K562 (cell line): ENCODE results near the gene NXN. TPM values are rescaled to one million over a fixed set of nuclear protein-coding genes. Genes with fewer than 3 reads are reported as not detected.

Experiments
- RFX1 ChIP-seq: fragments of 450-650 bp; IDR thresholded peaks from 2 replicates; pipeline ENCODE4 v1.6.1; 2016; ENCODE audit warnings: mild to moderate bottlenecking, moderate library complexity
- SREBF1 ChIP-seq: fragments of 150-350 bp; IDR thresholded peaks from 2 replicates; pipeline ENCODE4 v1.6.1; 2014; ENCODE audit warnings: antibody characterized with exemption, low read depth, low read length, borderline replicate concordance
- polyA plus RNA-seq, 8 experiments: library from polyadenylated mRNA; depleted of rRNA in 4 of 8; stranded (reverse) in 5 of 8; unstranded in 3 of 8; fragments of >200 nt; fragmentation: Nextera tagmentation in 2 of 8; fragmentation: Illumina TruSeq in 1 of 8; extraction: Ambion mirVana in 2 of 8; extraction: Trizol in 1 of 8; gene quantifications; 2 replicates each; pipeline versions ENCODE4 v1.2.1 to v1.2.3, GENCODE V29; 2011 to 2014; ENCODE audit warnings: inconsistent platforms in 1 of 8, missing spikeins in 1 of 8
- total RNA-seq, 7 experiments: library from RNA; depleted of rRNA in 6 of 7; stranded (reverse); fragments of >200 nt in 6 of 7; fragmentation: Illumina TruSeq in 2 of 7; extraction: Trizol in 2 of 7; gene quantifications; 2 replicates each; pipeline versions ENCODE4 v1.2.1 to v1.2.3, GENCODE V29; 2011 to 2021; ENCODE audit warnings: low replicate concordance in 1 of 7
- TF ChIP-seq, protein P1 (sequence below): fragments of 450-650 bp; IDR thresholded peaks from 2 replicates; pipeline ENCODE4 v1.7.0; 2016; ENCODE audit warnings: borderline replicate concordance
- TF ChIP-seq, protein P2 (sequence below): fragments of 450-650 bp; IDR thresholded peaks from 2 replicates; pipeline ENCODE4 v1.6.1; 2016; ENCODE audit warnings: low read depth

Gene NXN
- total and polyA plus RNA-seq, 9 of the 15 experiments (the other 6 are each of a cell fraction or from before 2014, with no cell fraction given): 0.08 to 0.39 (median 0.29) TPM; not detected in 5

DNA sequence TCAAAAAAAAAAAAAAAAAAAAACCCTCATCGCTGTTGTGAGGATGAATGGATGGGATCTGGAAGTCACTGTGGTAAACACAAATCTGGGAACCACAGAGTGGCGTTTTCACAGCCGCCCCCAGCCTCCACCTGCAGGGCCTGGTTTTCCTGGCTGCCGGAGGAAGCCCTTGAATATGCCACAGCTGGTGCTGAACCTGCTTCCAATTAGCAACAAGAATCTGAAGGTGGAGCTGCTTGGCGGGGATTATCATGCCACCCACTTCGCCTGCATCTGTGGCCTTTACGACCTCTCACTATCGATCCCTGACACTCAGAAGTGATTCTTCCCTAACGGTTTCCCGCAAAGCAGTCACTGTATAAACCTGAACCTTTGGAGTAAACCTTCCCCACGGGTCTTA, 181.3 kb downstream of the NXN start (continued):
- TF ChIP-seq, protein P1, sequence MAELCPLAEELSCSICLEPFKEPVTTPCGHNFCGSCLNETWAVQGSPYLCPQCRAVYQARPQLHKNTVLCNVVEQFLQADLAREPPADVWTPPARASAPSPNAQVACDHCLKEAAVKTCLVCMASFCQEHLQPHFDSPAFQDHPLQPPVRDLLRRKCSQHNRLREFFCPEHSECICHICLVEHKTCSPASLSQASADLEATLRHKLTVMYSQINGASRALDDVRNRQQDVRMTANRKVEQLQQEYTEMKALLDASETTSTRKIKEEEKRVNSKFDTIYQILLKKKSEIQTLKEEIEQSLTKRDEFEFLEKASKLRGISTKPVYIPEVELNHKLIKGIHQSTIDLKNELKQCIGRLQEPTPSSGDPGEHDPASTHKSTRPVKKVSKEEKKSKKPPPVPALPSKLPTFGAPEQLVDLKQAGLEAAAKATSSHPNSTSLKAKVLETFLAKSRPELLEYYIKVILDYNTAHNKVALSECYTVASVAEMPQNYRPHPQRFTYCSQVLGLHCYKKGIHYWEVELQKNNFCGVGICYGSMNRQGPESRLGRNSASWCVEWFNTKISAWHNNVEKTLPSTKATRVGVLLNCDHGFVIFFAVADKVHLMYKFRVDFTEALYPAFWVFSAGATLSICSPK: no peak
- TF ChIP-seq RFX1: no peak
- TF ChIP-seq, protein P2, sequence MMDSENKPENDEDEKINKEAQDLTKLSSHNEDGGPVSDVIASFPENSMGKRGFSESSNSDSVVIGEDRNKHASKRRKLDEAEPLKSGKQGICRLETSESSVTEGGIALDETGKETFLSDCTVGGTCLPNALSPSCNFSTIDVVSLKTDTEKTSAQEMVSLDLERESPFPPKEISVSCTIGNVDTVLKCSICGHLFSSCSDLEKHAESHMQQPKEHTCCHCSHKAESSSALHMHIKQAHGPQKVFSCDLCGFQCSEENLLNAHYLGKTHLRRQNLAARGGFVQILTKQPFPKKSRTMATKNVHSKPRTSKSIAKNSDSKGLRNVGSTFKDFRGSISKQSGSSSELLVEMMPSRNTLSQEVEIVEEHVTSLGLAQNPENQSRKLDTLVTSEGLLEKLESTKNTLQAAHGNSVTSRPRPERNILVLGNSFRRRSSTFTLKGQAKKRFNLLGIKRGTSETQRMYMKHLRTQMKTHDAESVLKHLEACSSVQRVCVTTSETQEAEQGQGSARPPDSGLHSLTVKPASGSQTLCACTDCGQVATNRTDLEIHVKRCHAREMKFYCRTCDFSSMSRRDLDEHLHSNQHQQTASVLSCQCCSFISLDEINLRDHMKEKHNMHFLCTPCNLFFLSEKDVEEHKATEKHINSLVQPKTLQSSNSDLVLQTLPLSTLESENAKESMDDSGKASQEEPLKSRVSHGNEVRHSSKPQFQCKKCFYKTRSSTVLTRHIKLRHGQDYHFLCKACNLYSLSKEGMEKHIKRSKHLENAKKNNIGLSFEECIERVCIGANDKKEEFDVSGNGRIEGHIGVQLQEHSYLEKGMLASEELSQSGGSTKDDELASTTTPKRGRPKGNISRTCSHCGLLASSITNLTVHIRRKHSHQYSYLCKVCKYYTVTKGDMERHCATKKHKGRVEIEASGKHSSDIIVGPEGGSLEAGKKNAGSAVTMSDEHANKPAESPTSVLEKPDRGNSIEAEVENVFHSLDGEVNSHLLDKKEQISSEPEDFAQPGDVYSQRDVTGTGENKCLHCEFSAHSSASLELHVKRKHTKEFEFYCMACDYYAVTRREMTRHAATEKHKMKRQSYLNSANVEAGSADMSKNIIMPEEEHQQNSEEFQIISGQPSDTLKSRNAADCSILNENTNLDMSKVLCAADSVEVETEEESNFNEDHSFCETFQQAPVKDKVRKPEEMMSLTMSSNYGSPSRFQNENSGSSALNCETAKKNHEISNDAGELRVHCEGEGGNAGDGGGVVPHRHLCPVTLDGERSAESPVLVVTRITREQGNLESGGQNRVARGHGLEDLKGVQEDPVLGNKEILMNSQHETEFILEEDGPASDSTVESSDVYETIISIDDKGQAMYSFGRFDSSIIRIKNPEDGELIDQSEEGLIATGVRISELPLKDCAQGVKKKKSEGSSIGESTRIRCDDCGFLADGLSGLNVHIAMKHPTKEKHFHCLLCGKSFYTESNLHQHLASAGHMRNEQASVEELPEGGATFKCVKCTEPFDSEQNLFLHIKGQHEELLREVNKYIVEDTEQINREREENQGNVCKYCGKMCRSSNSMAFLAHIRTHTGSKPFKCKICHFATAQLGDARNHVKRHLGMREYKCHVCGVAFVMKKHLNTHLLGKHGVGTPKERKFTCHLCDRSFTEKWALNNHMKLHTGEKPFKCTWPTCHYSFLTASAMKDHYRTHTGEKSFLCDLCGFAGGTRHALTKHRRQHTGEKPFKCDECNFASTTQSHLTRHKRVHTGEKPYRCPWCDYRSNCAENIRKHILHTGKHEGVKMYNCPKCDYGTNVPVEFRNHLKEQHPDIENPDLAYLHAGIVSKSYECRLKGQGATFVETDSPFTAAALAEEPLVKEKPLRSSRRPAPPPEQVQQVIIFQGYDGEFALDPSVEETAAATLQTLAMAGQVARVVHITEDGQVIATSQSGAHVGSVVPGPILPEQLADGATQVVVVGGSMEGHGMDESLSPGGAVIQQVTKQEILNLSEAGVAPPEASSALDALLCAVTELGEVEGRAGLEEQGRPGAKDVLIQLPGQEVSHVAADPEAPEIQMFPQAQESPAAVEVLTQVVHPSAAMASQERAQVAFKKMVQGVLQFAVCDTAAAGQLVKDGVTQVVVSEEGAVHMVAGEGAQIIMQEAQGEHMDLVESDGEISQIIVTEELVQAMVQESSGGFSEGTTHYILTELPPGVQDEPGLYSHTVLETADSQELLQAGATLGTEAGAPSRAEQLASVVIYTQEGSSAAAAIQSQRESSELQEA: no peak
- no peak for TF ChIP-seq SREBF1
